GM18505 (cell line): Measurements from ENCODE around the gene SHC2.
"Not testable (repeated sequence)": the region's sequence is repeated elsewhere in the genome, so short reads cannot be mapped to it uniquely, and the experiment has no call there.

Experiments used
- ATAC-seq: cut with Tn5 transposase; IDR thresholded peaks from one replicate; pipeline ENCODE4 v1.9.1; 2021; ENCODE audit not compliant: unreplicated experiment
- POLR2A ChIP-seq: IDR thresholded peaks from 4 replicates; pipeline ENCODE4 v1.6.1; 2011; ENCODE audit warnings: borderline replicate concordance; ENCODE audit not compliant: insufficient read depth, insufficient read length; ENCODE audit errors: extremely low read depth

The SHC2 gene

DNA sequence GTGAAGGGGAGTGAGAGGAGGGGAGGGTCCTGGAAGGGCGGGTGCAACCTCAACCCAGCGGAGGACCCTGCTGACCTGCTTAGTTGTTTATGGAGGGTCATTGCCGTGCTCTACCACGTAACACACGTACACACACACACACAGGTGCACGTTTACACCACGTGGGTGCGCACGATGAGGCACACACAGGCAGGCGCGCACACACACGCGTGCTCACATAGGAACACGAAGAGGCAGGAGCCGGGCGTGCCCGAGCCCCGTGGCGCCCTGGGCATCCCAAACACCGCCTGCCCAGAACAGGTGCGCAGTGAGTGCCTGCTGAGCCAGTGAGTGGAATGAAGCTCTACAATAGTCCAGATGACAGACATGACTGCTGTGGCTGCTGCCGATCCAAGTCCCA, 24.2 kb upstream of the SHC2 start:
- TF ChIP-seq POLR2A, result no peak
- no peak for ATAC-seq

GRCh38 chr19:484494-484893, 23.7 kb upstream of the SHC2 start:
- TF ChIP-seq POLR2A, result no peak
- no peak for ATAC-seq

DNA sequence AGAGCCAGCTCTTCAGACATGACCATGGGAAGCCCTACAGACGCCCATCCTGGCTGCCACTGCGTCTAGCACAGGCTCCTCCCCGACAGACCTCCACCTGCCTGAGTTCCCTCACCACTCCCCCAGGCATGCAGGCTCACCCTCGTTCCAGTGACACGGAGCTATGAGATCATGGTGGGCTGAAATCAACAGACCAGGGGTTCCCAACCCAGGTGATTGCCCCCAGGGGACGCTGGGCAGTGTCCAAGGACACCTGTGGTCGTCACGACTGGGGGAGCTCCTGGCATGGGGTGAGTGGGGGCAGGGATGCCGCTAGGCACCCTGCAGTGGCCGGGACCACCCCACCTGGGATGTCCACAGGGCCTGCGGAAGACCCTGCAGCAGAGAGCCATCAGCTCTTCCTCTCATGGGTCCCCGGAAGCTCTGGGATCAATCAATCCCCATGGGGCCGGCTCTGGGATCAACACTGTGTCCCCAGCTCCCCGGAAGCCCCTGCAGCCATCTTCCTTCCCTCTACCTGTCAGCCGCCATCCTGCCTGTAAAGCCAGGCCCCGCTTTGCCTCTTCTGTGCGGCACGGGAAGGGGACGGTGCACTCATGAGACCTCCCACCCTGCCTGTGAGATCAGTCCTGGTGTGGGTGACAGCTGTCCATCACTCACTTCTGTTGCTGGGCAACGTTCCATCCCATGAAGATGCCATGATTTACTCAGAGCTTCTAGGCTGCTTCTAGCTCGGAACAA, 22.7 kb upstream of the SHC2 start:
- TF ChIP-seq POLR2A, result no peak

DNA sequence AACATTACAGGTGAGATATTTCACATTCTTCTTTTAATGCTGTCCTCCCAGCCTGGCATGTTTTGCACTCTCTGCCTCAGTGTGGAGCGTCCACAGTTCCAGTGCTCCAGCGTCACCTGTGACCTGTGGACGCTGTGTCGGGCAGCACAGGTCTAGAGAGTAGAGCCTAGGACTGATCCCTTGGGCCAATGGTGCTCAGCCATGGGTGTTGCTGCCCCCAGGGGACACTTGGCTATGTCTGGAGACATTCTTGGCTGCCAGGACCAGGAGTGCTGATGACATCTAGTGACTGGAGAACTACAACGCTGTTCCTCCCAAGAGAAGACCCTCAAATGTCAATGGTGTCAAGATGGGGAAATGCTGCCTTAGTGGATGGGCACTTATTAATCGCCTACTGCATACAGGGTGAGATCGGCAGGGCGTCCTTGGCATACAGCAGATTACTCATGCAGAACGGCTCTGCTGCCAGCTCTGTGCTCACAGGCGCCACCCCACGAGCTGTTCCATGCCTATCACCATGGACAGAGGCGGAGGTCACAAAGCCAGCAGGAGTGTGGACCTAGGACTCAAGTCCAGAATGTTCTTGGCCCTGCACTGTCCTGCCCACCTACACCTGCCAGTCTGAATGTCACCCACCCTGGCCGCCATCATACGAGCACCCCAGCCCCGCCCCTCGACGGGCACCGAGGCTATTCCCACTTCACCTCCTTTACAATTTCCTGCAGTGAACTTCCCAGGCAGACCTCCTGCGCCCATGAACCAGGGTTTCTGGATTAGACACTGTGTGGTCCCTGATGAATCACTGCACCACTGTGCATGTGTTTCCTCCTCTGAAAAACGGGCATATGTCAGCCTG, 21.6 kb upstream of the SHC2 start:
- TF ChIP-seq POLR2A, result no peak
- no peak for ATAC-seq

More for the DNA sequence above, 22.7 kb upstream of the SHC2 start:
- ATAC-seq, result no peak

- not testable (repeated sequence) for ATAC-seq
Observed at GRCh38 chr19:481100-481499, 20.3 kb upstream of the SHC2 start.

DNA sequence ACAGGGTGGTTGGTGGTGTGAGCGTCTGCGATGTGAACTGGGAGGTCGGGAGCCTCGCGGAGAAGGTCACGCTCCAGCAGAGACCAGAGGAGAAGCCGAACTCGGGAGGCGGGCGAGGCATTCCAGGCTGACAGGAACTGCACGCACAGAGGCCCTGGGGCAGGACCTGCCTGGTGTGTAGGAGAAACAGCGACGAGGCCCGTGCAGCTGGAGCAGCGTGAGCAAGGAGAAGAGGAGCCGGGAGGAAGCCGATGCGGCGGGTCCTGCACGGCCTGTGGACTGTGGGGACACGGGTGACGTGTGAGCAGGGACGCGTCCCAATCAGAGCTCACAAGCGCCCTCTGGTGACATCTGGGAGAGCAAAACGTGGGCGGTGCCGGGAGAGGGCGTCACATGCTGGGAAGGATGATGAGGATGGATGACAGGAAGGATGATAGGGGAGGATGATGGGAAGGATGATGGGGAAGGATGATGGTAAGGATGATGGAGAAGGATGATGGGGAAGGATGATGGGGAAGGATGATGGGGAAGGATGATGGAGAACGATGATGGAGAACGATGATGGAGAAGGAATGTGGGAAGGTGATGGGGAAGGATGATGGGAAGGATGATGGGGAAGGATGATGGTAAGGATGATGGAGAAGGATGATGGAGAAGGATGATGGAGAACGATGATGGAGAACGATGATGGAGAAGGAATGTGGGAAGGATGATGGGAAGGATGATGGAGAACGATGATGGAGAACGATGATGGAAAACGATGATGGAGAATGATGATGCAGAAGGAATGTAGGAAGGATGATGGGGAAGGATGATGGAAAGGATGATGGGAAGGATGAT, 19.4 kb upstream of the SHC2 start:
- no peak for TF ChIP-seq POLR2A

GRCh38 chr19:478976-479375, 18.1 kb upstream of the SHC2 start:
- no peak for TF ChIP-seq POLR2A
- no peak for ATAC-seq

More for the DNA sequence above, 19.4 kb upstream of the SHC2 start:
- ATAC-seq, result no peak

- no peak for ATAC-seq
- TF ChIP-seq POLR2A, result no peak
Observed at GRCh38 chr19:478236-478903, 17.5 kb upstream of the SHC2 start.

GRCh38 chr19:475360-475759, 14.5 kb upstream of the SHC2 start:
- no peak for ATAC-seq
- TF ChIP-seq POLR2A, result no peak

DNA sequence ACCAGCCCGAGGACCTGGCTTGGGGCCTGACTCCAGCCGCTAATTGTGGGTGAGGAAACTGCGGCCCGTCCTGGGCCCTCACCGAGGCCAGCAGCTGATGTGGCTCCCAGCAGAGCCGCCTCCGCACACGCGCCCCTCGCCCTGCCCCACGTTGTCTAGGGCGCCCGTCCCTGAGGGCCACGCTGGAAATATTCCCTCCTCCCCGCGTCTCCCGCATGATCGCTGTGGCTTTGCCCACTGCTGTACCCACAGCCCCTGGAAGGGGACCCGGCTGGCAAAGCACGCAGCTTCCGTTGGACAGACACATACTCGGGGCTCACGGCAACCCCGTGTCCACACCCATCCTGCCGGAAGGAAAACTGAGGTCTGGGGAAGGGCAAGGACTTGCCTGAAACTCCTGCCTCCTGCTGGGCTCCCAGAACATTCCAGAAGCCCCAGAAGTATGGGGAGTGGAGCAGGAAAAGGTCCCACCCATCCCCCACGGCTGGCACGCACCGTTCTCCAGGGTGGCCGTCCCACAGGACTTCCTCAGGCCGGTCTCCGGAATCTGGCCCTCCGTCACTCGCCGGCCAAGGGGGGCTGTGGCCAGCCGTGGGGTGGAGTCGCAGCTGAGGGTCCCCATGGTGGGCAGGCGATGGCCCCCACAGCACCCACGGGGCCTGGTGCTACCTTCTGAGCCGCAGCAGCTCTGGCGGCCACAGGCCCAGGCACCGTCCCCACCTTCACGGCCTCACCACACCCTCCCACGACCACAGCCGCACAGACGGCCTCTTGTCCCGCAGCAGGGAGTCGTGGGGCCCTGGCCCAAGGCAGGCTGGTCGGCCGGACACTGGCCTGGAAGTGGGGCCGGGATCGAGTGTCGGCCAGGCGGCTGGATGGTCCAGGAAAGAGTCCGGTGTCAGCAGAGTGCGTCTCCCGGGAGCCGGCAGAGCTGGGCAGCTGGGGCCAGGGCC, 13.6 kb upstream of the SHC2 start:
- TF ChIP-seq POLR2A, result no peak
- no peak for ATAC-seq

DNA sequence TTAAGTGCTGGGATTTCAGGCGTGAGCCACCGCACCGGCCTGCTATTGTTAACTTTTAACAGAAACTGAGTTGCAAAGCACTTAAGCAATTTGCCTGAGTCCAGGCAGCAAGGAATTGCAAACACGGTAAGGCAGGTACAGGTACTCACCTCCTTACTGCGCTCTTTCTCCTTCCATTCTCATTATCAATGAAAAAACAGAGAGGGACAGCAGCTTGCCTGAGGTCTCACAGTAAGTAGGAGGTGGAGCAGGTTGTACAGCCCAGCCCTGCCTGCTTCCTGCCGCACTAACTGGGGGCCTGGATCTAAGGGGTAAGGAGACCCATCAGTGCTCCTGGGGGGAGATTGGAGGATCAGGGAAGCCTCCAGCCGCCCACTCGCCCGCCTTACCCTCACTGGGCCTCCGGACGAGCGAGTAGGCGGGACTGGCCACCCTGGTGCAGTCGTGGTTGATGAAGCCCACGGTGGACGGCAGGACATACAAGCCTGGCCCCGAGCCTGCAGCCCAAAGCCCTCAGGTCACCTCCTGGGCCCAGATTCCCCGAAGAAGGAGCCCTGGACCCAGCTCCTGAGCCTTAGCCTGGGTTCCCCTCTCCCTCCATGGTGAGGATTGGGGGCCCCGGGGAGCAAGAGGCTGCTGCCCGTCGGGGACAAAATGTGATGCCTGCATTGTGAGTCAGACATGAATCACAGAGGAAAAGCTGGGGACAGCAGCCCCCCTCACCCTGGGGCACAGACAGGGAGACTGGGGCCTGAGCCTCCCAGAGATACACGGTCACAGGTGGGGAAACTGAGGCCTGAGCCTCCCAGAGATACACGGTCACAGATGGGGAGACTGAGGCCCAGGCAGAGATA, 11.4 kb upstream of the SHC2 start:
- ATAC-seq, result no peak

DNA sequence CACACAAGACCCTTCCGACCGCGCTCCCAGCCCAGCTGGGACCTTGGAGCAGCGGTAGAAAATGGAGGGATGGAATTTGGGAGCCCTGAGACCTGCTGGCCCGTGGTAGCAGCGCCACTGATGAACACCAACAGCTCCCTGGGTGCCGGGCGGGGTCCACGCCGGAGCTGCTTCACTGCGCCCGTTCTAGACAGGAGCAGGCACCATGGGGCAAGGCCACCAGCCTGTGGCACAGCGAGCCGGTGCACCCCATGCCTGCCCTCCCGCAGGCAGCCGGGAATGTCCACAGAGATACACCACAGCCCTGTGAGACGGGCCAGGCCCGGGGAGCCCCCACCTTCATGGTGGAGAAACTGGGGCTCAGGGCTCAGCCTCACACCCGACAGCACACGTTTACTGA, 9.9 kb upstream of the SHC2 start:
- TF ChIP-seq POLR2A, result no peak
- ATAC-seq, result no peak

More for the DNA sequence above, 11.4 kb upstream of the SHC2 start:
- no peak for TF ChIP-seq POLR2A

GRCh38 chr19:469833-470232, 9.0 kb upstream of the SHC2 start:
- ATAC-seq, result no peak
- no peak for TF ChIP-seq POLR2A
